ENCODE results near the gene PLEKHA6.

Gene PLEKHA6

GRCh38 chr1:204343802-204344201 is 15.9 kb downstream of the PLEKHA6 start:
- no peaks in the 10 kb centered on the region for H3K4me1 ChIP-seq (ENCODE audit: low read length)
- DNase-seq: no peak
- no peak overlapping the region for H3K27ac ChIP-seq (ENCODE audit: low read length)
- no peaks in the 10 kb centered on the region for H3K36me3 ChIP-seq (replicated peaks; ENCODE audit: insufficient read depth, low read length)
- H3K9ac ChIP-seq (ENCODE audit: low read length): no peak overlapping the region
- H3K9me3 ChIP-seq (replicated peaks; ENCODE audit: insufficient read depth, low read length): no peaks in the 10 kb centered on the region
- no peaks in the 10 kb centered on the region for H3F3A ChIP-seq (ENCODE audit: insufficient read depth, low read length)
- H3K4me3 ChIP-seq (ENCODE audit: low read length): no peak overlapping the region
- H3K27me3 ChIP-seq (replicated peaks; ENCODE audit: insufficient read depth, low read length): no peaks in the 10 kb centered on the region
- no peaks in the 10 kb centered on the region for H3K9me2 ChIP-seq (replicated peaks; ENCODE audit: insufficient read depth, low read length)
- no peaks in the 10 kb centered on the region for H4K20me1 ChIP-seq (ENCODE audit: insufficient read depth, low read length)
- no peak overlapping the region for H3K4me2 ChIP-seq (ENCODE audit: low read depth, low read length)
- TF ChIP-seq EZH2phosphoT487 (IDR thresholded peaks at IDR 0.05; ENCODE audit: low read length): no peak
- no peak for TF ChIP-seq EZH2 (optimal IDR thresholded peaks at IDR 0.05; ENCODE audit: low read depth, low read length)
- TF ChIP-seq, protein P1, sequence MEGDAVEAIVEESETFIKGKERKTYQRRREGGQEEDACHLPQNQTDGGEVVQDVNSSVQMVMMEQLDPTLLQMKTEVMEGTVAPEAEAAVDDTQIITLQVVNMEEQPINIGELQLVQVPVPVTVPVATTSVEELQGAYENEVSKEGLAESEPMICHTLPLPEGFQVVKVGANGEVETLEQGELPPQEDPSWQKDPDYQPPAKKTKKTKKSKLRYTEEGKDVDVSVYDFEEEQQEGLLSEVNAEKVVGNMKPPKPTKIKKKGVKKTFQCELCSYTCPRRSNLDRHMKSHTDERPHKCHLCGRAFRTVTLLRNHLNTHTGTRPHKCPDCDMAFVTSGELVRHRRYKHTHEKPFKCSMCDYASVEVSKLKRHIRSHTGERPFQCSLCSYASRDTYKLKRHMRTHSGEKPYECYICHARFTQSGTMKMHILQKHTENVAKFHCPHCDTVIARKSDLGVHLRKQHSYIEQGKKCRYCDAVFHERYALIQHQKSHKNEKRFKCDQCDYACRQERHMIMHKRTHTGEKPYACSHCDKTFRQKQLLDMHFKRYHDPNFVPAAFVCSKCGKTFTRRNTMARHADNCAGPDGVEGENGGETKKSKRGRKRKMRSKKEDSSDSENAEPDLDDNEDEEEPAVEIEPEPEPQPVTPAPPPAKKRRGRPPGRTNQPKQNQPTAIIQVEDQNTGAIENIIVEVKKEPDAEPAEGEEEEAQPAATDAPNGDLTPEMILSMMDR (IDR thresholded peaks at IDR 0.05; ENCODE audit: low read length): no peak
- H2AFZ ChIP-seq (ENCODE audit: low read length): no peak overlapping the region
- no peaks in the 10 kb centered on the region for H3K79me2 ChIP-seq (ENCODE audit: low read length)

- H2AFZ ChIP-seq (ENCODE audit: low read length): no peak overlapping the region
- no peaks in the 10 kb centered on the region for H3K27me3 ChIP-seq (replicated peaks; ENCODE audit: insufficient read depth, low read length)
- no peak for TF ChIP-seq EZH2phosphoT487 (IDR thresholded peaks at IDR 0.05; ENCODE audit: low read length)
- no peak for TF ChIP-seq EZH2 (optimal IDR thresholded peaks at IDR 0.05; ENCODE audit: low read depth, low read length)
- TF ChIP-seq, protein P1 (IDR thresholded peaks at IDR 0.05; ENCODE audit: low read length): no peak
- H3K4me2 ChIP-seq (ENCODE audit: low read depth, low read length): no peak overlapping the region
- H3K9me2 ChIP-seq (replicated peaks; ENCODE audit: insufficient read depth, low read length): no peaks in the 10 kb centered on the region
- no peaks in the 10 kb centered on the region for H3F3A ChIP-seq (ENCODE audit: insufficient read depth, low read length)
- no peak for DNase-seq
- no peaks in the 10 kb centered on the region for H3K4me1 ChIP-seq (ENCODE audit: low read length)
- H3K79me2 ChIP-seq (ENCODE audit: low read length): no peaks in the 10 kb centered on the region
- no peak overlapping the region for H3K9ac ChIP-seq (ENCODE audit: low read length)
- no peaks in the 10 kb centered on the region for H4K20me1 ChIP-seq (ENCODE audit: insufficient read depth, low read length)
- no peaks in the 10 kb centered on the region for H3K9me3 ChIP-seq (replicated peaks; ENCODE audit: insufficient read depth, low read length)
- H3K27ac ChIP-seq (ENCODE audit: low read length): no peak overlapping the region
- H3K36me3 ChIP-seq (replicated peaks; ENCODE audit: insufficient read depth, low read length): no peaks in the 10 kb centered on the region
- no peak overlapping the region for H3K4me3 ChIP-seq (ENCODE audit: low read length)
These were observed 16.5 kb downstream of the PLEKHA6 start for GRCh38 chr1:204343247-204343646.

DNA sequence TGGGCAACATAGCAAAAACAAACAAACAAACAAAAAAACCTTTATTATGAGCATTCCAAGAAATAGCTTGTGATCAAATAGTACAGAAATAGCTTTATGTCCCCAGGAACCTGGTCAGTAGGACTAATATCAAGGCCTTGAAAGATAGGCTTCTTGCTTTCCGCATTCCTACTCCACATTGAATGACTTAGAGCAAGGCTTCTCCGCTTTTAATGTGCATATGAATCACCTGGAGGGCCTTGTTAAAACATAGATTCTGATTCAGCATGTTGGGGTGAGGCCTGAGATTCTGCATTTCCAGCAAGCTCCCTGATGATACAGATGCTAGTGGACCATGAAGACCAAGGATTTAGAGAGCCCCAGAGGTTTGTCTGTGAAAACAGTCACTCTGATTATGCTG is 17.4 kb downstream of the PLEKHA6 start:
- no peaks in the 10 kb centered on the region for H3K79me2 ChIP-seq (ENCODE audit: low read length)
- no peaks in the 10 kb centered on the region for H3K9me3 ChIP-seq (replicated peaks; ENCODE audit: insufficient read depth, low read length)
- H3K4me1 ChIP-seq (ENCODE audit: low read length): no peaks in the 10 kb centered on the region
- H2AFZ ChIP-seq (ENCODE audit: low read length): no peak overlapping the region
- TF ChIP-seq, protein P1 (IDR thresholded peaks at IDR 0.05; ENCODE audit: low read length): no peak
- TF ChIP-seq EZH2 (optimal IDR thresholded peaks at IDR 0.05; ENCODE audit: low read depth, low read length): no peak
- no peak for TF ChIP-seq EZH2phosphoT487 (IDR thresholded peaks at IDR 0.05; ENCODE audit: low read length)
- H3K4me3 ChIP-seq (ENCODE audit: low read length): no peak overlapping the region
- no peaks in the 10 kb centered on the region for H4K20me1 ChIP-seq (ENCODE audit: insufficient read depth, low read length)
- H3K27me3 ChIP-seq (replicated peaks; ENCODE audit: insufficient read depth, low read length): no peaks in the 10 kb centered on the region
- H3K9ac ChIP-seq (ENCODE audit: low read length): no peak overlapping the region
- DNase-seq: no peak
- no peak overlapping the region for H3K27ac ChIP-seq (ENCODE audit: low read length)
- no peaks in the 10 kb centered on the region for H3K36me3 ChIP-seq (replicated peaks; ENCODE audit: insufficient read depth, low read length)
- H3K4me2 ChIP-seq (ENCODE audit: low read depth, low read length): no peak overlapping the region
- H3F3A ChIP-seq (ENCODE audit: insufficient read depth, low read length): no peaks in the 10 kb centered on the region
- H3K9me2 ChIP-seq (replicated peaks; ENCODE audit: insufficient read depth, low read length): no peaks in the 10 kb centered on the region

Data from MM.1S (cell line).